AG09319 (cell line): ENCODE data around the gene TREM1.
"Not testable (repeated sequence)": the region's sequence is repeated elsewhere in the genome, so short reads cannot be mapped to it uniquely, and the experiment has no call there.

ENCODE experiments used
- DNase-seq: peaks from one replicate; pipeline ENCODE4 v3.0.0-alpha.2; 2010; ENCODE audit warnings: low read depth; ENCODE audit errors: extremely low read depth
- TF ChIP-seq, protein P1 (sequence below): IDR thresholded peaks from 2 replicates; pipeline ENCODE4 v1.5.1; 2011; ENCODE audit warnings: low read depth, mild to moderate bottlenecking, inconsistent platforms, low read length, moderate library complexity

TREM1 gene

DNA sequence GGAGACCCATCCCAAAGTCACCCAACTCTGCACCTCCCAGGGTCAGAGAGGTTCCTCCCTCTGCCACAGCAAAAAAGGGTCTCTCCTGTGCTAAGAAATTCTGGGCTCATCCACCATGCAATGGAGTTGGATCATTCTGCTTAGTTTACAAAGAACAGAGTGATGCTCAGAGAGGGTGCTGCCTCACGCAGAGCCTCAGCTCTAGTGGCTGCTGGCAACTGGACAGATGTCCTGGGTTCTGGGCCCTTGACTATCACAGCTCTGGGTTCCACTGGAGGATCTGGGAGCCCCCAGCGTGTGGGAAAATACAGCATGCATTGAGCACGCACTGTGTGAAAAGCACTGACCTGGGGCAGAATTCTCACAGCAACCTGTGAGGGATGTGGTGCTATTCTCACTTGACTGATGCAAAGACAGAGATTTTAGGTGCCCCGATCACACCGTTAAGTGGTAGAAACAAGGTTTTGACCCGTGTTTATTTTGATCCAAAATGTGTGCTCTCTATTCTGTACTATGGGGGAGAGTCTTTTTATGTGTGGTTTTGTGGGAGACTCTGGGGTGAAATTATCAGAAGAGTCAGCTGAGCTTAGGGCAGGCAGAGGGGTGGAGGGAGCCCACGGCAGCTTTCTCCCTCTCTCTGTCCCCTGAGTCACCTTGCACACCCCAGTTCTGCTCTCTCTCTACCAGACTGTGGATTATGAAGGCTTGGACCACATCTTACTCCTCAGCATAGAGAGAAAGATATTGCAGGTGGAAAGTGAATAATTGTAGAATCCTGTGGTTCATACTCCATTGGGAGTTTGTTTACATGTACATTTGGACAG lies 38.4 kb downstream of the TREM1 start:
- TF ChIP-seq, protein P1, sequence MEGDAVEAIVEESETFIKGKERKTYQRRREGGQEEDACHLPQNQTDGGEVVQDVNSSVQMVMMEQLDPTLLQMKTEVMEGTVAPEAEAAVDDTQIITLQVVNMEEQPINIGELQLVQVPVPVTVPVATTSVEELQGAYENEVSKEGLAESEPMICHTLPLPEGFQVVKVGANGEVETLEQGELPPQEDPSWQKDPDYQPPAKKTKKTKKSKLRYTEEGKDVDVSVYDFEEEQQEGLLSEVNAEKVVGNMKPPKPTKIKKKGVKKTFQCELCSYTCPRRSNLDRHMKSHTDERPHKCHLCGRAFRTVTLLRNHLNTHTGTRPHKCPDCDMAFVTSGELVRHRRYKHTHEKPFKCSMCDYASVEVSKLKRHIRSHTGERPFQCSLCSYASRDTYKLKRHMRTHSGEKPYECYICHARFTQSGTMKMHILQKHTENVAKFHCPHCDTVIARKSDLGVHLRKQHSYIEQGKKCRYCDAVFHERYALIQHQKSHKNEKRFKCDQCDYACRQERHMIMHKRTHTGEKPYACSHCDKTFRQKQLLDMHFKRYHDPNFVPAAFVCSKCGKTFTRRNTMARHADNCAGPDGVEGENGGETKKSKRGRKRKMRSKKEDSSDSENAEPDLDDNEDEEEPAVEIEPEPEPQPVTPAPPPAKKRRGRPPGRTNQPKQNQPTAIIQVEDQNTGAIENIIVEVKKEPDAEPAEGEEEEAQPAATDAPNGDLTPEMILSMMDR = no peak
- no peak for DNase-seq

DNA sequence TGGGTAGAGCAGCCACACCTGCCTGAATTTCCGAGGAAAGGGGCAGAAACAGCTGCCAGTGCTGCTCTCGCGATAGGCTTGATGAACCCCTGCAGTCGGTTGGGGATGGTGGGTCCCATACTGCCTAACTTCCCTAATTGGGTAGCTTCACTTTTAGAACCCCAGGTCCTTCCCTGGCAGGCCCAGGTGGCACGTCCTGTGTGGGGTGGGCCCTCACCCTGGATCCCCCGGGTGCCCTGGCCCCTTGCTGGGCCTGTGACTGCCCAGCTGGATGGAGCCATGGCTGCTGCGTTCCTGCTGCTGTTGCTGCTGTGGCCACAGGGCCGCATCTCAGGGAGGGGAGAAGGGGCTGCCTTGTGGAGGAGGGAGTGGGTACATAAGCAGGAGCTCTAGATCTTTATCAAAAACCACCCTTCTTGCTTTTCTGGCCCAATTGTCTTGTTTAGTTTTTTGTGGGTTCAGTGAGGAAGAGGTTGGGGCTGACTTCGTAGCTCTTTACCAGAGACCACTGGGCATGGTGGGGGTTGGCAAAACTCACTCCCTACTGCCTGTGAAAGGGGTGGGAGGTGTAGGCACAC lies 39.1 kb downstream of the TREM1 start:
- TF ChIP-seq, protein P1 = no peak
- DNase-seq = no peak

DNA sequence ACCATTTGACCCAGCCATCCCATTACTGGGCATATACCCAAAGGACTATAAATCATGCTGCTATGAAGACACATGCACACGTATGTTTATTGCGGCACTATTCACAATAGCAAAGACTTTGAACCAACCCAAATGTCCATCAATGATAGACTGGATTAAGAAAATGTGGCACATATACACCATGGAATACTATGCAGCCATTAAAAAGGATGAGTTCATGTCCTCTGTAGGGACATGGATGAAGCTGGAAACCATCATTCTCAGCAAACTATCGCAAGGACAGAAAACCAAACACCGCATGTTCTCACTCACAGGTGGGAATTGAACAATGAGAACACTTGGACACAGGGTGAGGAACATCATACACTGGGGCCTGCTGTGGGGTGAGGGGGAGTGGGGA lies 40.0 kb downstream of the TREM1 start:
- DNase-seq = not testable (repeated sequence)

DNA sequence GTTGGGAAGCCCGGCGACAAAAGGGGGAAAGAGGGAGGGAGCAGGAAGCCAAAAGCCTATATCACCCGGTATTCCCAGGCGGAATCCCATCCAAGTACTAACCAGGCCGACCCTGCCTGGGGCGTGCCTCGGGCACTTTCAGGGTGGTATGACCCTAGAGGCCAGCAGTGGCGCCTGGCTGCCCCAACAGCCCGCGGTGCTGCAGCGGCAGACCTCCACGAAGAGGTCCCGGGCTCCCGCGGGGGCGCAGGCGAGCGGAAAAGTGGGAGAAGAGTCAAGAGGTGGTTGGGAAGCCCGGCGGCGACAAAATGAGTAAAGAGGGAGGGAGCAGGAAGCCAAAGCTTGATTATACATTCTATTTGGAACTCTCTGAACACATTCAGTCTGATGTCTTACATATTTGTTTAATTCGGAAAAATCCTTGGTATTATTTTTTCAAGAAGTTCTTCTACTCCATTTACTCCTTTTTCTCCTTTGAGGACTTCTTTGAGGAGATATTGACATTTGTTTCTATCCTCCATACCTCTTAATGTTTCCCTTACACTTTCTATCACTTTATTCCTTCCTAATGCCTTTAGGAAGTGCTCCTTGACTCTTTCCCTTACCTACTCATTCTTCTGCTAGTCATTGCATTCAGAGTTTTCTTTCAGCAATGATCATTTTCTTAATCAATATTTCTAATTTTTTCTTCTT lies 46.9 kb downstream of the TREM1 start:
- TF ChIP-seq, protein P1 = no peak
- no peak for DNase-seq

DNA sequence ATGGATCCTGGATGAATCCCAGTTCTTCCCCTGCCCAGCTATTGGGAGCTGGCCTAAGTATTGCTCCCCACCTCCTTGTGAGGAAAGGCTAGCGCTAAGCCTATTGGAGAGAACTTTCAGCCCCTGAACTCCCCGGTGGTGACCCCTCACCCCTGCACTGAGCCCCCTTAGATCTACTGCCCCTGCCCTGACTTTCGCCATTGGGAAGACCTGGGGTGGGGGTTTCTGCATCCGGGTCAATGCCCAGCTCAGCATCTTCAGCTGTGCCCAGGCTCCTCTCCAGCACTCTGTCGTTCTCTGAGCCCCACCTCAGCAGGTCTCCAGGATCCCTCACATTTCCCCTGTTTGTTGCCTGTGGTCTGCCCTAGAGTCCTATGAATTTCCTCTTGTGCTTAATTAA lies 49.4 kb downstream of the TREM1 start:
- TF ChIP-seq, protein P1 = no peak
- DNase-seq = no peak

DNA sequence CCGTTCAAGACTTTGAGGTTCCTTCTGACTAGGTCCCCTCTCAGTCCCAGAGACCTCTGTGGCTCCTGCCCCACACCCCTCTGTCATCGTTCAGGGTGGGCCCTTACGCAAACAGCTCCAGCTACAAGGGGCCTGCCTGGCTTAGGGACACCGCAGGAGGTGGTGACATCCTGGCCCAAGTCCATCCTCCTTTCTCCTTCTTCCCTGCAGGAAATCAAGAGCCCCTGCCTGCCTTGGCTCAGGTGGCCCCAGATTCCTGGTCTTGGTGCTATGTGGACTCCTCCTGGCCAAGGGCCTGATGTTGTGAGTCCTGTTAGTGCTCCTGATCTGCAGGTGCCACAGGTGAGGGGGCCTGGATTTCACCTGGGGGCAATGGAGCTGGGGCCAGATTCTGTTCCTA lies 50.2 kb downstream of the TREM1 start:
- DNase-seq = no peak
- TF ChIP-seq, protein P1 = no peak

DNA sequence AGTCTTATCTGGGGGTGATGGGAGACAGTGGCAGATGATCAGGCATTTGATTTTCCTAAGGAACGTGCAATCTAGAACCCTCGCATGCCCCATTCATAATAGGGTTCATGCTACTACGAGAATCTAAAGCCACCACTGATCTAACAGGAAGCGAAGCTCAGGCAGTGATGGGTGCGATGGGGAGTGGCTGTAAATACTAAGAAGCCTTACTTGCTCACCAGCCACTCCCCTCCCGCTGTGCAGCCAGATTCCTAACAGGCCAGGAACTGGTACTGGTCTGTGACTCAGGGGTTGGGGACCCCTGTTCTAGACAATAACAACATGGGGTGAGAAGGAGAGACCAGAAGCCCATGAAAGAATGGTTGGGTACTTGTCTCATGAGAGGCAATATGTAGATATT lies 53.8 kb downstream of the TREM1 start:
- DNase-seq = no peak
- TF ChIP-seq, protein P1 = no peak
